GM18508 (cell line): Measurements from ENCODE around the gene ESPNL.

Source experiments
- ATAC-seq: cut with Tn5 transposase; IDR thresholded peaks from one replicate; pipeline ENCODE4 v1.9.1; 2021; ENCODE audit warnings: moderate number of reproducible peaks; ENCODE audit not compliant: insufficient read depth, unreplicated experiment

The ESPNL gene

GRCh38 chr2:238127165-238128060 lies 27.3 kb downstream of the ESPNL start:
- ATAC-seq: no peak

GRCh38 chr2:238128061-238128440 lies 27.9 kb downstream of the ESPNL start:
- no peak for ATAC-seq

GRCh38 chr2:238128534-238129001 lies 28.4 kb downstream of the ESPNL start:
- no peak for ATAC-seq

- ATAC-seq: no peak
These were observed 29.2 kb downstream of the ESPNL start for GRCh38 chr2:238129166-238130010.

- ATAC-seq: no peak
These were observed 30.1 kb downstream of the ESPNL start for GRCh38 chr2:238130111-238130695.

- no peak for ATAC-seq
These were observed 30.8 kb downstream of the ESPNL start for GRCh38 chr2:238130696-238131628.

- no peak for ATAC-seq
These were observed 31.8 kb downstream of the ESPNL start for GRCh38 chr2:238131761-238132462.

GRCh38 chr2:238132463-238133450 lies 32.6 kb downstream of the ESPNL start:
- ATAC-seq: no peak

GRCh38 chr2:238133499-238134392 lies 33.6 kb downstream of the ESPNL start:
- ATAC-seq: no peak

GRCh38 chr2:238134393-238134785 lies 34.2 kb downstream of the ESPNL start:
- no peak for ATAC-seq

- no peak for ATAC-seq
These were observed 35.5 kb downstream of the ESPNL start for GRCh38 chr2:238135601-238136150.

GRCh38 chr2:238136820-238137537 lies 36.8 kb downstream of the ESPNL start:
- no peak for ATAC-seq

- no peak for ATAC-seq
These were observed 37.7 kb downstream of the ESPNL start for GRCh38 chr2:238137885-238138284.

- ATAC-seq: no peak
These were observed 38.4 kb downstream of the ESPNL start, which contains the start of gene KLHL30 for GRCh38 chr2:238138331-238139195. TSS of gene KLHL30 (plus strand) at chr2:238138668. CDS start at chr2:238140755, 2,087 bp downstream.
